ENCODE measurements around the gene ERVH48-1. TPM values are rescaled to one million over a fixed set of nuclear protein-coding genes. Genes with fewer than 3 reads are reported as not detected.

ERVH48-1 gene
- total RNA-seq (1 to 10 TPM in 1 of 2 donors, under 1 TPM in 1; 0.12 to 1.1 TPM), polyA plus RNA-seq (under 1 TPM; 0.02 to 0.18 TPM)
- long read RNA-seq, donor 1, partial matches to known transcripts: 0 of 1 reads
- long read RNA-seq, donor 1, other reads (novel, unspliced or antisense): 0 of 1 reads
- long read RNA-seq, donor 2, partial matches to known transcripts: 0 of 2 reads
- long read RNA-seq, donor 2, other reads (novel, unspliced or antisense): 0 of 2 reads
- long read RNA-seq, donor 3, partial matches to known transcripts: 0 of 1 reads
- long read RNA-seq, donor 3, other reads (novel, unspliced or antisense): 0 of 1 reads
- long read RNA-seq, donor 4, partial matches to known transcripts: 0 of 1 reads
- long read RNA-seq, donor 4, other reads (novel, unspliced or antisense): 0 of 1 reads
- long read RNA-seq, donor 5, partial matches to known transcripts: 0 of 5 reads
- long read RNA-seq, donor 5, other reads (novel, unspliced or antisense): 0 of 5 reads

DNA sequence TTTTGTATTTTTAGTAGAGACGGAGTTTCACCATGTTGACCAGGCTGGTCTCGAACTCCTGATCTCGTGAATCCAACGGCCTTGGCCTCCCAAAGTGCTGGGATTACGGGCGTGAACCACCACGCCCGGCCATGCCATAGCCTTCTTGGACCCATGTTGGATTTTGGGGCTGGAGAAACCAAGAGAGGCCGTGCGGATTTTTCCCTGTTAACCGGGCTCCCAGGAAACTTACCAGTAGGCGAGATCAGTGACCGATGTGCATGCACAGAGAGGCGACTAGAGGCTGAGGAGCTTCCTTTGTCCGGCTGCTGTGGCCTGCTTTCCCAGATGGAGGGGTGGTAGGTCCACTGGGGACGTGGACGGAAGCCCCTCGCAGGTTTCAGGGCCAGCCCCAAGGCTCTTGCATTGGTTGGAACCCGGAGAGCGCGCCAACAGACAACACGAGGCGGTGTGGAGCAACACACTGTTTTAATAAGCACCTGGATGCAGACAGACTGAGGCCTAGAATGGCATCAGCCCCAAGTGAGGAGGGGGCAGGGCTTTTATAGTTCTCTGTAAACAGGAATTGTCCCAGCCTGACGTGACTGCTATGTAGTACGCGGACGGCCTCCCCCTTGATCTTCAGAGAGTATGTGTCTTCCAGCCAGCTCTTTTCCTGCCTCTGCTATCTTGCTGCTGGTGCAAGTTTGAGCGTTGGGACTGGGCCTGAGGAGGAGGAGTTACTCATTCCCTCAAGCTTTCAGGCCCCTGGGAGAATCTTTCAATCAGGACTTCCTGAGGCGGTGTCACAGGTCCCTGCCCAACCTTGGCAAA lies at the start of gene ERVH48-1:
TSS of gene ERVH48-1 (minus strand) at position 517 of the 813 bp plus-strand sequence. CDS start 6,624 bp downstream, outside the sequence.
- Histone ChIP-seq H3K36me3 (ENCODE audit: control insufficient read depth in 4 of 4, insufficient read depth in 4 of 4, low read length in 4 of 4) (no peaks in the 10 kb centered on the region), H3K27me3 (ENCODE audit: control insufficient read depth in 3 of 3, insufficient read depth in 3 of 3, low read length in 2 of 3) (no peaks in the 10 kb centered on the region), H3K4me3 (no peak within 1 kb of the TSS), H3K4me1 (ENCODE audit: control insufficient read depth in 5 of 5, insufficient read depth in 5 of 5, low read length in 5 of 5) (peaks cover 0 to 12% (median 6%) of the 10 kb centered on the region in 5 donors), H3K27ac (ENCODE audit: low read depth in 1 of 2, low read length in 1 of 2) (no peak within 1 kb of the TSS), H3K9me3 (ENCODE audit: control insufficient read depth in 4 of 4, insufficient read depth in 3 of 4, low read length in 3 of 4) (no peaks in the 10 kb centered on the region), H3K9ac (ENCODE audit: insufficient read depth in 1 of 2, low read length in 2 of 2) (no peak within 1 kb of the TSS)
- 88 to 92% methylated on average over 29 of the region's 29 CpGs for WGBS, 2 donors
- DNase-seq: peak; percentile 58 to 83 (median 62)
- TF ChIP-seq, protein P1, sequence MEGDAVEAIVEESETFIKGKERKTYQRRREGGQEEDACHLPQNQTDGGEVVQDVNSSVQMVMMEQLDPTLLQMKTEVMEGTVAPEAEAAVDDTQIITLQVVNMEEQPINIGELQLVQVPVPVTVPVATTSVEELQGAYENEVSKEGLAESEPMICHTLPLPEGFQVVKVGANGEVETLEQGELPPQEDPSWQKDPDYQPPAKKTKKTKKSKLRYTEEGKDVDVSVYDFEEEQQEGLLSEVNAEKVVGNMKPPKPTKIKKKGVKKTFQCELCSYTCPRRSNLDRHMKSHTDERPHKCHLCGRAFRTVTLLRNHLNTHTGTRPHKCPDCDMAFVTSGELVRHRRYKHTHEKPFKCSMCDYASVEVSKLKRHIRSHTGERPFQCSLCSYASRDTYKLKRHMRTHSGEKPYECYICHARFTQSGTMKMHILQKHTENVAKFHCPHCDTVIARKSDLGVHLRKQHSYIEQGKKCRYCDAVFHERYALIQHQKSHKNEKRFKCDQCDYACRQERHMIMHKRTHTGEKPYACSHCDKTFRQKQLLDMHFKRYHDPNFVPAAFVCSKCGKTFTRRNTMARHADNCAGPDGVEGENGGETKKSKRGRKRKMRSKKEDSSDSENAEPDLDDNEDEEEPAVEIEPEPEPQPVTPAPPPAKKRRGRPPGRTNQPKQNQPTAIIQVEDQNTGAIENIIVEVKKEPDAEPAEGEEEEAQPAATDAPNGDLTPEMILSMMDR (IDR thresholded peaks at IDR 0.05; ENCODE audit: control extremely low read depth, extremely low read depth): no peak
- ATAC-seq (ENCODE audit: insufficient read depth, low FRiP score): no peak

DNA sequence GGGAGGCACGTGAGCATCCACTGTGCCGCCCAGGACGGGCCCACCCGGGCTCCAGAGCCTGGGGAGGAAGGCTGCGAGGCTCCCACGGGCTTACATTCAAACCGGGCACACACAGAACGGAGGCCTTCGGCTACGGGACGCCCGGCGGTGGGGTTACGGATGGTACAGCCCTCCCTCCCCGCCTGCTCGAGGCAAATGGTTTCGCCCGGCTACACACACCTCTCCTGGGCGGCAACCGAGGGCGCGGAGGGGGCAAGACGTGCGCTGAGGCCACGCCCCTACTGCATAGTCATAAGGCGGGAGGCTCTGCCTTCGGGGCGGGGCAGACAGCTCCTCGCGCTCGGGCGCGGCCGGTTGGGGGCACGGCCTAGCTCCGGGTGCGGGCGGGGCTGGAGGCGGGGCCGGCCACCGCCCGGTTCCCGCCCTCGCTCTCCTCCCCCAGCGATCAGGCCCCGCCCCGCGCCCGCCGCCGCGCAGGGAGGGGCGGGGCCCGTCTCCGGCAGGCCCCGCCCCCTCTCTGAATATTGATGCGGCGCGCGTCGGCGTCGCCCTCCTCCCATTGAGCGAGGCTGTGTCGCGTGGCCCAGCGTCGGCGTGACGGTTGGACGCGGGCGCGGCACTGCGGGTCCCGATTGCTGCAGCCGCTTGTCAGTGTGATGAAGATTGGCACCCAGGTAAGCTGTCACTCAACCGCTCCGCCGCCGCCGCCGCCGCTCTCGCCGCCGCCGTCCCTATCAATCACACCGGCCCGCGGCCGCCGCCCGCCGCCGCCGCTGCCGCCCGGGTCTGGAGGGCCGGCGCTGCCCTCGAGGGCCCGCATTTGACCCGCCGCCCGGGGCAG lies 48.8 kb upstream of the ERVH48-1 start, which contains the start of gene PKNOX1:
TSS of gene PKNOX1 (plus strand) at position 572 of the 841 bp plus-strand sequence. CDS start 29,820 bp downstream, outside the sequence.
- Histone ChIP-seq H3K27ac (ENCODE audit: low read depth in 1 of 2, low read length in 1 of 2) (peak within 1 kb of the TSS; percentile 97 to 98), H3K4me1 (ENCODE audit: control insufficient read depth in 5 of 5, insufficient read depth in 5 of 5, low read length in 5 of 5) (peaks cover 0 to 16% (median 5%) of the 10 kb centered on the region in 5 donors), H3K27me3 (ENCODE audit: control insufficient read depth in 3 of 3, insufficient read depth in 3 of 3, low read length in 2 of 3) (no peaks in the 10 kb centered on the region), H3K9me3 (ENCODE audit: control insufficient read depth in 4 of 4, insufficient read depth in 3 of 4, low read length in 3 of 4) (peaks cover 0 to 4% (median 0%) of the 10 kb centered on the region in 4 donors), H3K4me3 (peak within 1 kb of the TSS; percentile 62), H3K36me3 (ENCODE audit: control insufficient read depth in 4 of 4, insufficient read depth in 4 of 4, low read length in 4 of 4) (peaks cover 0 to 9% (median 3%) of the 10 kb centered on the region in 4 donors), H3K9ac (ENCODE audit: insufficient read depth in 1 of 2, low read length in 2 of 2) (peak within 1 kb of the TSS; percentile 85 to 89)
- peak; percentile 98 to 99 (median 99) for DNase-seq
- peak; percentile 96 for ATAC-seq (ENCODE audit: insufficient read depth, low FRiP score)
- WGBS, 2 donors: 0 to 1% methylated on average over 84 to 106 of the region's 106 CpGs
- TF ChIP-seq, protein P1 (IDR thresholded peaks at IDR 0.05; ENCODE audit: control extremely low read depth, extremely low read depth): no peak

DNA sequence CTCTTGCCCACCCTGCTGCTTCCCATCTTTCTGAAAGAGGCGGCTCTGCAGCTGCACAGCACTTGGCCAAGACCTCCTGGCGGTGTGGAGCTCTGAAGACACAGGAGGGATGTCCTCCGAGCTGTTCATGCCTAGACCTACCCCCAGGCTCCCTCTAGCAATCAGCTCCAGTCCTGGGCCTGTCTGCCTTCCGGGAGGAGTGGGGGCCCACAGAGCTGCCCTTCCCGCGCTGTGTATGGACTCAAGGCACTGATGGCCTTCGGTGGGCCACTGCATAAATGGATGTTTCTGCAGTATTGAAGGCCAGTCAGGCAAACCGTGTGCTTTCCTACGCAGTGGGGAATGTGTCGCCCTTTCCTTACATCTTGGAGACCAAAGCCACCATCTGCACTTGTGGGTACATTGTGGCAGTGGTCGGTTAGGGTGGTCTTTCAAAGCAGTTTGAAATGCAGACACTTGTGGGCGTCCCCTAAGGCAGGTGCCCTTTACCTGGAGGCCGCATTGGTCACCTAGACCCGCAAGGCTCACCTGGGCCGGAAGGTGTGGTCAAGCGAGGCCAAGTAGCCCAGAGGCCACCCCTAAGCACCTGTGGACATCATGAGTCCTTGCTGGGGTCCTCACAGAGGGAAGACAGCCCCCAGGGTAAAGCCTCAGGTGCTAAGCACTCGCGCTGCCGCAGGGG lies 48.0 kb upstream of the ERVH48-1 start:
- DNase-seq: no peak
- 66 to 72% methylated on average over 19 of the region's 19 CpGs for WGBS, 2 donors
- Histone ChIP-seq H3K27me3 (ENCODE audit: control insufficient read depth in 3 of 3, insufficient read depth in 3 of 3, low read length in 2 of 3) (no peaks in the 10 kb centered on the region), H3K4me1 (ENCODE audit: control insufficient read depth in 5 of 5, insufficient read depth in 5 of 5, low read length in 5 of 5) (peaks cover 0 to 16% (median 5%) of the 10 kb centered on the region in 5 donors), H3K4me3 (peak overlapping the region; percentile 3), H3K36me3 (ENCODE audit: control insufficient read depth in 4 of 4, insufficient read depth in 4 of 4, low read length in 4 of 4) (peaks cover 0 to 6% (median 2%) of the 10 kb centered on the region in 4 donors), H3K27ac (ENCODE audit: low read depth in 1 of 2, low read length in 1 of 2) (peak overlapping the region; percentile 68 to 72), H3K9ac (ENCODE audit: insufficient read depth in 1 of 2, low read length in 2 of 2) (peak overlapping the region; percentile 82 to 85), H3K9me3 (ENCODE audit: control insufficient read depth in 4 of 4, insufficient read depth in 3 of 4, low read length in 3 of 4) (peaks cover 0 to 4% (median 0%) of the 10 kb centered on the region in 4 donors)
- peak; percentile 3 for ATAC-seq (ENCODE audit: insufficient read depth, low FRiP score)
- TF ChIP-seq, protein P1 (IDR thresholded peaks at IDR 0.05; ENCODE audit: control extremely low read depth, extremely low read depth): no peak

Measured in lung (tissue), 16 donors.